Sciatic nerve (tissue), 2 donors: ENCODE results near the gene OSM. TPM values are rescaled to one million over a fixed set of nuclear protein-coding genes. Genes with fewer than 3 reads are reported as not detected.

Source experiments
- ATAC-seq: fragments of 200-7000 bp; cut with Tn5 transposase; one replicate; pipeline ENCODE4 v1.9.1; 2020; ENCODE audit warnings: mild to moderate bottlenecking, moderate library complexity
- DNase-seq: peaks from one replicate; pipeline ENCODE4 v3.0.0-alpha.2; 2020; ENCODE audit warnings: low spot score
- intact Hi-C: fragments of 100-400 bp; cut with DNase I; formaldehyde crosslinking; loops from one replicate; pipeline ENCODE4 v1.14.2; 2022
- total RNA-seq: library from RNA; stranded (reverse); fragmentation: NEBNext Ultra II Directional; extraction: Animal tissue kit (Norgen Biotek cat#: 25700); gene quantifications from one replicate; pipeline ENCODE4 v1.2.1, GENCODE V29; 2021
- donor health status: DM: no; HTN: no; CAD: no.
- donor health status: DM: no; HTN: no; CAD: no.

OSM gene
- total RNA-seq, 1 donor from 2014 or later: 6.4 TPM

GRCh38 chr22:30301995-30302809, 35.6 kb upstream of the OSM start:
- ATAC-seq (peak; percentile 74), DNase-seq (no peak)
- intact Hi-C loops: no loop called here

GRCh38 chr22:30299322-30299721, 32.7 kb upstream of the OSM start:
- ATAC-seq (no peak), DNase-seq (no peak)
- intact Hi-C loops: no loop called here

- no peak for DNase-seq
- intact Hi-C loops: no loop called here
- no peak for ATAC-seq
Measured at GRCh38 chr22:30297991-30298701, 31.5 kb upstream of the OSM start.

GRCh38 chr22:30297276-30297990, 30.8 kb upstream of the OSM start:
- intact Hi-C loops: no loop called here
- DNase-seq (no peak), ATAC-seq (no peak)

GRCh38 chr22:30296833-30297232, 30.2 kb upstream of the OSM start:
- DNase-seq: no peak
- intact Hi-C loops: no loop called here

GRCh38 chr22:30296324-30296723, 29.7 kb upstream of the OSM start:
- no peak for DNase-seq
- ATAC-seq: no peak
- intact Hi-C loops: no loop called here

More at GRCh38 chr22:30296833-30297232, 30.2 kb upstream of the OSM start:
- no peak for ATAC-seq

GRCh38 chr22:30295576-30295975, 28.9 kb upstream of the OSM start:
- intact Hi-C loops: no loop called here
- DNase-seq: no peak
- ATAC-seq: no peak

- intact Hi-C loops: no loop called here
- DNase-seq: no peak
- no peak for ATAC-seq
Measured at GRCh38 chr22:30294830-30295229, 28.2 kb upstream of the OSM start.

GRCh38 chr22:30294066-30294465, 27.4 kb upstream of the OSM start:
- DNase-seq (no peak), ATAC-seq (no peak)
- intact Hi-C loops: no loop called here

- no peak for ATAC-seq
- intact Hi-C loops: no loop called here
- no peak for DNase-seq
Measured at GRCh38 chr22:30293026-30293425, 26.4 kb upstream of the OSM start.

- intact Hi-C loops: no loop called here
- no peak for DNase-seq
- no peak for ATAC-seq
Measured at GRCh38 chr22:30292069-30292970, 25.7 kb upstream of the OSM start.

- ATAC-seq: peak; percentile 51
- intact Hi-C loops: no loop called here
- peak; percentile 91 for DNase-seq
Measured at GRCh38 chr22:30291058-30291892, 24.6 kb upstream of the OSM start.

GRCh38 chr22:30290342-30291057, 23.8 kb upstream of the OSM start:
- ATAC-seq: peak; percentile 27
- intact Hi-C loops: no loop called here
- DNase-seq: no peak

GRCh38 chr22:30289980-30290313, 23.3 kb upstream of the OSM start:
- peak; percentile 76 for DNase-seq
- intact Hi-C loops: loop anchor here (5.0 kb wide), 1 partner anchor 97 kb away; the partner anchor contains the start of gene RNF215
- peak; percentile 10 for ATAC-seq

GRCh38 chr22:30289141-30289979, 22.7 kb upstream of the OSM start, which contains the start of gene CASTOR1:
TSS of gene CASTOR1 (minus strand) at chr22:30289505. CDS start at chr22:30289497, 8 bp downstream.
- intact Hi-C loops: loop anchor here (5.0 kb wide), 1 partner anchor 98 kb away; the partner anchor contains the start of gene RNF215
- ATAC-seq (peak; percentile 91), DNase-seq (peak; percentile 99)

- intact Hi-C loops: loop anchor here (5.0 kb wide), 1 partner anchor 99 kb away; the partner anchor contains the start of gene RNF215
- DNase-seq (no peak), ATAC-seq (no peak)
Measured at GRCh38 chr22:30288419-30289140, 21.9 kb upstream of the OSM start.
